ENCODE results near the gene NUDT8.

GRCh38 chr11:67582011-67582410, 47.7 kb downstream of the NUDT8 start:
- TF ChIP-seq EZH2 (IDR thresholded peaks at IDR 0.05; ENCODE audit: borderline replicate concordance, low read length) = no peak
- TF ChIP-seq CTCF (conservative IDR thresholded peaks at IDR 0.05 in 1 of 2, IDR thresholded peaks at IDR 0.05 in 1 of 2; ENCODE audit: extremely low read depth in 1 of 2, insufficient read depth in 1 of 2, low read depth in 1 of 2, low read length in 2 of 2) = no peak

All from mammary epithelial cell (primary cell).